WTC11 (cell line): Measurements from ENCODE around the gene KMT2D. TPM values are rescaled to one million over a fixed set of nuclear protein-coding genes. Genes with fewer than 3 reads are reported as not detected.

Experiments used
- ATAC-seq: fragments of 200-7000 bp; cut with Tn5 transposase; 2 replicates; pipeline ENCODE4 v1.10.0; 2021; ENCODE audit warnings: mild to moderate bottlenecking, moderate library complexity
- CTCF ChIA-PET: fragments of 300-600 bp; sonication (Branson Sonifier 250); formaldehyde crosslinking; loops from one replicate; lab custom pipeline; 2021; ENCODE audit warnings: antibody characterized with exemption; lab: Charles Lee
- POLR2A ChIA-PET: fragments of 350-600 bp; sonication (Branson Sonifier 250); formaldehyde crosslinking; loops from one replicate; lab custom pipeline; 2021; ENCODE audit warnings: antibody characterized with exemption; lab: Charles Lee
- DNase-seq: peaks from one replicate; pipeline ENCODE4 v3.0.0; 2021; ENCODE audit warnings: low spot score
- H3K27ac Mint-ChIP-seq: 2 replicates; pipeline ENCODE4 v1.8.0; 2021; ENCODE audit warnings: mixed read lengths
- H3K27me3 Mint-ChIP-seq: 2 replicates; pipeline ENCODE4 v1.8.0; 2021; ENCODE audit warnings: low read depth, mild to moderate bottlenecking, moderate library complexity, mixed read lengths
- H3K36me3 Mint-ChIP-seq: 2 replicates; pipeline ENCODE4 v1.8.0; 2021; ENCODE audit warnings: mixed read lengths
- H3K4me1 Mint-ChIP-seq: 2 replicates; pipeline ENCODE4 v1.8.0; 2022; ENCODE audit warnings: mixed read lengths
- H3K4me3 Mint-ChIP-seq: 2 replicates; pipeline ENCODE4 v1.8.0; 2021; ENCODE audit warnings: mild to moderate bottlenecking, moderate library complexity, mixed read lengths
- H3K9me3 Mint-ChIP-seq: 2 replicates; pipeline ENCODE4 v1.8.0; 2021; ENCODE audit warnings: mixed read lengths
- ELF4 ChIP-seq: sonication (generic); formaldehyde crosslinking; IDR thresholded peaks from 2 replicates; pipeline ENCODE4 v1.8.1; 2022; ENCODE audit warnings: low read depth, mild to moderate bottlenecking, moderate library complexity, missing genetic modification reagents
- JUN ChIP-seq: sonication (generic); formaldehyde crosslinking; IDR thresholded peaks from 2 replicates; pipeline ENCODE4 v1.8.0; 2023; ENCODE audit warnings: mild to moderate bottlenecking, missing genetic modification reagents
- SP1 ChIP-seq: sonication (generic); formaldehyde crosslinking; conservative IDR thresholded peaks from 2 replicates; pipeline ENCODE4 v1.8.1; 2022; ENCODE audit warnings: missing genetic modification reagents
- TEAD1 ChIP-seq: sonication (generic); formaldehyde crosslinking; IDR thresholded peaks from 2 replicates; pipeline ENCODE4 v1.8.0; 2022; ENCODE audit warnings: mild to moderate bottlenecking, missing genetic modification reagents
- ZNF219 ChIP-seq: sonication (generic); formaldehyde crosslinking; IDR thresholded peaks from 2 replicates; pipeline ENCODE4 v1.8.0; 2023; ENCODE audit warnings: missing genetic modification reagents, mild to moderate bottlenecking, borderline replicate concordance
- ZNF423 ChIP-seq: fragments of 250-450 bp; sonication (Bioruptor Pico); IDR thresholded peaks from 2 replicates; pipeline ENCODE4 v2.1.2; 2022; ENCODE audit warnings: mild to moderate bottlenecking, moderate library complexity
- total RNA-seq: library from RNA; stranded (reverse); gene quantifications from 3 replicates; pipeline ENCODE4 v1.2.3, GENCODE V29; 2021
- TF ChIP-seq, protein P1 (sequence below): fragments of 200-600 bp; IDR thresholded peaks from 2 replicates; pipeline ENCODE4 v1.8.0; 2022; ENCODE audit warnings: antibody characterized with exemption
- TF ChIP-seq, protein P2 (sequence below): sonication (generic); formaldehyde crosslinking; IDR thresholded peaks from 2 replicates; pipeline ENCODE4 v1.8.0; 2023; ENCODE audit warnings: missing genetic modification reagents
- TF ChIP-seq, protein P3 (sequence below): sonication (generic); formaldehyde crosslinking; IDR thresholded peaks from 2 replicates; pipeline ENCODE4 v1.8.1; 2022; ENCODE audit warnings: missing genetic modification reagents, borderline replicate concordance
- TF ChIP-seq, protein P4 (sequence below): sonication (generic); formaldehyde crosslinking; IDR thresholded peaks from 2 replicates; pipeline ENCODE4 v1.8.1; 2023; ENCODE audit warnings: mild to moderate bottlenecking, missing genetic modification reagents
- TF ChIP-seq, protein P5 (sequence below): sonication (generic); formaldehyde crosslinking; IDR thresholded peaks from 2 replicates; pipeline ENCODE4 v1.8.1; 2022; ENCODE audit warnings: low read depth, missing genetic modification reagents, borderline replicate concordance
- TF ChIP-seq, protein P6 (sequence below): sonication (generic); formaldehyde crosslinking; IDR thresholded peaks from 2 replicates; pipeline ENCODE4 v1.8.1; 2022; ENCODE audit warnings: low read depth, mild to moderate bottlenecking, moderate library complexity, missing genetic modification reagents, borderline replicate concordance
- TF ChIP-seq, protein P7 (sequence below): fragments of 250-450 bp; sonication (Bioruptor Pico); IDR thresholded peaks from 2 replicates; pipeline ENCODE4 v1.9.0; 2021; ENCODE audit warnings: moderate library complexity, mild to moderate bottlenecking, inconsistent platforms, borderline replicate concordance

Gene KMT2D
- total RNA-seq, 1 experiment from 2014 or later, result 101 TPM

DNA sequence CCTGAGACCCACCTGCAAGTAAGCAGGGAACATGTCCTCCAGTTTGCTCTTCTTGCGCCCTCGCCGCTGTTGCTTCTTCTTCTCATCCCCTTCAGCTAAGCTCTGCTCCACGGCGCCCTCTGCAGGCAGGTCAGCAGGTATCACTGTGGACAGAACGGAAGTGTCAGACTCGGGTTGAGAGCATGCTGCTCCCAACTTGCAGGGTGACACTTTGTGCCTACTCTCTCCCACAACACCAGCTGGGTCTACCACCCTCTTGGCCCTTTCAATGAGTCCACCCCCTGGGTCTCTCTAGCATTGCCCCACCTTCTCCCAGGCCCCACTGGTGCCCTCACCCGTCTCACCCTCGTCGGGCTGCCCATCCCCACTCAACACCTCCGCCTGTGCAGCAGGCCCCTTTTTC is 16.7 kb downstream of the KMT2D start:
- Mint-ChIP-seq H3K9me3 (no peaks in the 10 kb centered on the region), H3K27ac (no peak overlapping the region), H3K4me1 (no peaks in the 10 kb centered on the region), H3K4me3 (no peak overlapping the region)
- ATAC-seq, result peak; percentile 86
- DNase-seq, result peak; percentile 91
- CTCF ChIA-PET, result interaction anchor here (0.6 to 2.6 kb wide), 30 partner anchors 10 to 188 kb away, joined by 3 to 37 read pairs (median 4); partner anchors contain the start of genes DDN, KMT2D, PRKAG1 and RND1
- TF ChIP-seq, protein P1, sequence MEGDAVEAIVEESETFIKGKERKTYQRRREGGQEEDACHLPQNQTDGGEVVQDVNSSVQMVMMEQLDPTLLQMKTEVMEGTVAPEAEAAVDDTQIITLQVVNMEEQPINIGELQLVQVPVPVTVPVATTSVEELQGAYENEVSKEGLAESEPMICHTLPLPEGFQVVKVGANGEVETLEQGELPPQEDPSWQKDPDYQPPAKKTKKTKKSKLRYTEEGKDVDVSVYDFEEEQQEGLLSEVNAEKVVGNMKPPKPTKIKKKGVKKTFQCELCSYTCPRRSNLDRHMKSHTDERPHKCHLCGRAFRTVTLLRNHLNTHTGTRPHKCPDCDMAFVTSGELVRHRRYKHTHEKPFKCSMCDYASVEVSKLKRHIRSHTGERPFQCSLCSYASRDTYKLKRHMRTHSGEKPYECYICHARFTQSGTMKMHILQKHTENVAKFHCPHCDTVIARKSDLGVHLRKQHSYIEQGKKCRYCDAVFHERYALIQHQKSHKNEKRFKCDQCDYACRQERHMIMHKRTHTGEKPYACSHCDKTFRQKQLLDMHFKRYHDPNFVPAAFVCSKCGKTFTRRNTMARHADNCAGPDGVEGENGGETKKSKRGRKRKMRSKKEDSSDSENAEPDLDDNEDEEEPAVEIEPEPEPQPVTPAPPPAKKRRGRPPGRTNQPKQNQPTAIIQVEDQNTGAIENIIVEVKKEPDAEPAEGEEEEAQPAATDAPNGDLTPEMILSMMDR, result peak; percentile 76
- TF ChIP-seq, protein P2, sequence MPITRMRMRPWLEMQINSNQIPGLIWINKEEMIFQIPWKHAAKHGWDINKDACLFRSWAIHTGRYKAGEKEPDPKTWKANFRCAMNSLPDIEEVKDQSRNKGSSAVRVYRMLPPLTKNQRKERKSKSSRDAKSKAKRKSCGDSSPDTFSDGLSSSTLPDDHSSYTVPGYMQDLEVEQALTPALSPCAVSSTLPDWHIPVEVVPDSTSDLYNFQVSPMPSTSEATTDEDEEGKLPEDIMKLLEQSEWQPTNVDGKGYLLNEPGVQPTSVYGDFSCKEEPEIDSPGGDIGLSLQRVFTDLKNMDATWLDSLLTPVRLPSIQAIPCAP, result 0 out of 2 replicates have a peak, but pooled peaks have one; percentile 44
- TF ChIP-seq, protein P3, sequence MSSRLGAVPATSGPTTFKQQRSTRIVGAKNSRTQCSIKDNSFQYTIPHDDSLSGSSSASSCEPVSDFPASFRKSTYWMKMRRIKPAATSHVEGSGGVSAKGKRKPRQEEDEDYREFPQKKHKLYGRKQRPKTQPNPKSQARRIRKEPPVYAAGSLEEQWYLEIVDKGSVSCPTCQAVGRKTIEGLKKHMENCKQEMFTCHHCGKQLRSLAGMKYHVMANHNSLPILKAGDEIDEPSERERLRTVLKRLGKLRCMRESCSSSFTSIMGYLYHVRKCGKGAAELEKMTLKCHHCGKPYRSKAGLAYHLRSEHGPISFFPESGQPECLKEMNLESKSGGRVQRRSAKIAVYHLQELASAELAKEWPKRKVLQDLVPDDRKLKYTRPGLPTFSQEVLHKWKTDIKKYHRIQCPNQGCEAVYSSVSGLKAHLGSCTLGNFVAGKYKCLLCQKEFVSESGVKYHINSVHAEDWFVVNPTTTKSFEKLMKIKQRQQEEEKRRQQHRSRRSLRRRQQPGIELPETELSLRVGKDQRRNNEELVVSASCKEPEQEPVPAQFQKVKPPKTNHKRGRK, result no peak
- TF ChIP-seq, protein P4, sequence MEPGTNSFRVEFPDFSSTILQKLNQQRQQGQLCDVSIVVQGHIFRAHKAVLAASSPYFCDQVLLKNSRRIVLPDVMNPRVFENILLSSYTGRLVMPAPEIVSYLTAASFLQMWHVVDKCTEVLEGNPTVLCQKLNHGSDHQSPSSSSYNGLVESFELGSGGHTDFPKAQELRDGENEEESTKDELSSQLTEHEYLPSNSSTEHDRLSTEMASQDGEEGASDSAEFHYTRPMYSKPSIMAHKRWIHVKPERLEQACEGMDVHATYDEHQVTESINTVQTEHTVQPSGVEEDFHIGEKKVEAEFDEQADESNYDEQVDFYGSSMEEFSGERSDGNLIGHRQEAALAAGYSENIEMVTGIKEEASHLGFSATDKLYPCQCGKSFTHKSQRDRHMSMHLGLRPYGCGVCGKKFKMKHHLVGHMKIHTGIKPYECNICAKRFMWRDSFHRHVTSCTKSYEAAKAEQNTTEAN (CRISPR knock-in tag), result no peak
- TF ChIP-seq, protein P5, sequence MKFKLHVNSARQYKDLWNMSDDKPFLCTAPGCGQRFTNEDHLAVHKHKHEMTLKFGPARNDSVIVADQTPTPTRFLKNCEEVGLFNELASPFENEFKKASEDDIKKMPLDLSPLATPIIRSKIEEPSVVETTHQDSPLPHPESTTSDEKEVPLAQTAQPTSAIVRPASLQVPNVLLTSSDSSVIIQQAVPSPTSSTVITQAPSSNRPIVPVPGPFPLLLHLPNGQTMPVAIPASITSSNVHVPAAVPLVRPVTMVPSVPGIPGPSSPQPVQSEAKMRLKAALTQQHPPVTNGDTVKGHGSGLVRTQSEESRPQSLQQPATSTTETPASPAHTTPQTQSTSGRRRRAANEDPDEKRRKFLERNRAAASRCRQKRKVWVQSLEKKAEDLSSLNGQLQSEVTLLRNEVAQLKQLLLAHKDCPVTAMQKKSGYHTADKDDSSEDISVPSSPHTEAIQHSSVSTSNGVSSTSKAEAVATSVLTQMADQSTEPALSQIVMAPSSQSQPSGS (CRISPR knock-in tag), result no peak
- TF ChIP-seq, all 79 proteins: peak for 2
- POLR2A ChIA-PET, result interaction anchor here (1.2 to 1.3 kb wide), 2 partner anchors 10 to 11 kb away, joined by 3 read pairs; no protein-coding TSS in a partner anchor
- Mint-ChIP-seq H3K27me3 (no peaks in the 10 kb centered on the region), H3K36me3 (peaks cover 78% of the 10 kb centered on the region)

DNA sequence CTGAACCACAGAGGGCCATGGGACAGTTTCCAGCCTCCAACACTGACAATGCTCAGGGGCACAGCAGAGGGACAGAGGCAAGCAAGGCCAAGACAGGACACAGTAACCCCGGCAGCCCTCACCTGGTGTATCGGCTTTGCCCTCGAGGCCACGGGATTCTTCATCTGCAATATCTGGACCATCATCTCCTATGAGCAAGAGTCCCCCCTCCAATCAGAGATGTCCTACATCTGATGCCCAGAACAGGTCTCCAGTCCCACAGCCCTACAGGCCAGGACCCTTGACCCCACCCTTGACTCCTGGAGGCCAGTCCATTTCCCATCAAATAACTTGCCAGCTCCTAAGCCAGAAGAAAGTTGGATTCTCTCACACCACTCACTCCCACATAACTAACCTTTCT is 17.4 kb downstream of the KMT2D start:
- TF ChIP-seq ZNF219 (CRISPR knock-in tag), result no peak
- TF ChIP-seq, protein P6, sequence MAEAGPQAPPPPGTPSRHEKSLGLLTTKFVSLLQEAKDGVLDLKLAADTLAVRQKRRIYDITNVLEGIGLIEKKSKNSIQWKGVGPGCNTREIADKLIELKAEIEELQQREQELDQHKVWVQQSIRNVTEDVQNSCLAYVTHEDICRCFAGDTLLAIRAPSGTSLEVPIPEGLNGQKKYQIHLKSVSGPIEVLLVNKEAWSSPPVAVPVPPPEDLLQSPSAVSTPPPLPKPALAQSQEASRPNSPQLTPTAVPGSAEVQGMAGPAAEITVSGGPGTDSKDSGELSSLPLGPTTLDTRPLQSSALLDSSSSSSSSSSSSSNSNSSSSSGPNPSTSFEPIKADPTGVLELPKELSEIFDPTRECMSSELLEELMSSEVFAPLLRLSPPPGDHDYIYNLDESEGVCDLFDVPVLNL (CRISPR knock-in tag), result no peak
- TF ChIP-seq SP1, result no peak
- no peak for TF ChIP-seq ZNF423 (CRISPR knock-in tag)
- no peak for TF ChIP-seq TEAD1 (CRISPR knock-in tag)
- H3K9me3 Mint-ChIP-seq, result no peaks in the 10 kb centered on the region
- DNase-seq (no peak), ATAC-seq (no peak)
- POLR2A ChIA-PET, result interaction anchor here (1.2 to 1.6 kb wide), 3 partner anchors 10 to 13 kb away, joined by 3 read pairs; no protein-coding TSS in a partner anchor
- H3K27ac Mint-ChIP-seq, result no peak overlapping the region
- H3K36me3 Mint-ChIP-seq, result peaks cover 77% of the 10 kb centered on the region
- no peak overlapping the region for H3K4me3 Mint-ChIP-seq
- H3K27me3 Mint-ChIP-seq, result no peaks in the 10 kb centered on the region
- no peaks in the 10 kb centered on the region for H3K4me1 Mint-ChIP-seq
- CTCF ChIA-PET, result interaction anchor here (0.6 to 2.6 kb wide), 28 partner anchors 9 to 189 kb away, joined by 3 to 37 read pairs (median 4); partner anchors contain the start of genes DDN, KMT2D, PRKAG1 and RND1

DNA sequence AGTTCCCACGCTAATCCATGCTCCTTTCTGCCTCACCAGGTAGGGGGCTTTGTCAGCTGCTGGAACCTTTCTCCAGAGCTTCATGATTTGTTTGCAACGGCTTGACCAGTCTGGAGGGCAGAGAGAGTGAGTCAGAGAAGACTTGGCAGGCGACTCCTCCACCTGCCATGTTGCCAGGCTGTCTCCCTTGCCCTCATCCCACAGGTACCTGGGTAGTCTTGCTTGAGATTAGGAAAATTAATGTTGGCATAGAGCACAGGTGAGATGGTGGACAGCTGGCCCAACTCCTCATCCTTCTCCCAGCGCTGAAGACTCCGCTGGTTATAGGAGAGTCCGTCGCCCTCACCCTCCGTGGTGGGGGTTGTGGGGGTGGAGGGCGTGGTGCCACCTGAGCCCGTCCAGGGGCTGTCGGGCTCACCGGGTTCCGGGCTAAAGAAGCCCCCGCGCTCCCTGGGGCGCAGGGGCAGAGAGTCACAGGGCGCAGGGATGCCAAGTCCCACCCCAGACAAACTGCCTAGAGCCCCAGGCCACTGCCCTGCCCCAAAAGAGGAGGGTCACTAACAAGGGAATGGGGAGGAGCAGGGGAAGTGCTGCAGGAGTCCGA is 18.6 kb downstream of the KMT2D start:
- Mint-ChIP-seq H3K4me1 (no peaks in the 10 kb centered on the region), H3K9me3 (no peaks in the 10 kb centered on the region), H3K4me3 (no peak overlapping the region), H3K27ac (no peak overlapping the region), H3K27me3 (no peaks in the 10 kb centered on the region), H3K36me3 (peaks cover 74% of the 10 kb centered on the region)
- ChIA-PET CTCF (interaction anchor here (0.9 to 1.4 kb wide), 2 partner anchors 22 kb away, joined by 3 to 4 read pairs; no protein-coding TSS in a partner anchor), POLR2A (interaction anchor here (1.6 kb wide), 1 partner anchor 12 kb away, joined by 3 read pairs; no protein-coding TSS in a partner anchor)
- TF ChIP-seq, protein P7, sequence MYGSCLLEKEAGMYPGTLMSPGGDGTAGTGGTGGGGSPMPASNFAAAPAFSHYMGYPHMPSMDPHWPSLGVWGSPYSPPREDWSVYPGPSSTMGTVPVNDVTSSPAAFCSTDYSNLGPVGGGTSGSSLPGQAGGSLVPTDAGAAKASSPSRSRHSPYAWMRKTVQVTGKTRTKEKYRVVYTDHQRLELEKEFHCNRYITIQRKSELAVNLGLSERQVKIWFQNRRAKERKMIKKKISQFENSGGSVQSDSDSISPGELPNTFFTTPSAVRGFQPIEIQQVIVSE, result no peak
- TF ChIP-seq JUN (CRISPR knock-in tag) (no peak), ELF4 (CRISPR knock-in tag) (no peak)
- DNase-seq (no peak), ATAC-seq (no peak)
